Endothelial cell (in vitro differentiated cells): Measurements from ENCODE around the gene GIMAP8. TPM values are rescaled to one million over a fixed set of nuclear protein-coding genes. Genes with fewer than 3 reads are reported as not detected.
A peak's percentile ranks its signal among the peaks of the same experiment; 100 is the strongest.

Source experiments
- DNase-seq: peaks from one replicate; pipeline ENCODE4 v3.0.0; 2021; ENCODE audit warnings: low spot score
- H3K27ac Mint-ChIP-seq: one replicate; pipeline ENCODE4 v1.8.0; 2021; ENCODE audit warnings: mixed read lengths, inconsistent platforms; ENCODE audit not compliant: unreplicated experiment
- H3K27me3 Mint-ChIP-seq: one replicate; pipeline ENCODE4 v1.8.0; 2021; ENCODE audit warnings: mild to moderate bottlenecking, moderate library complexity, mixed read lengths, inconsistent platforms; ENCODE audit not compliant: unreplicated experiment
- H3K36me3 Mint-ChIP-seq: one replicate; pipeline ENCODE4 v1.8.0; 2021; ENCODE audit warnings: mild to moderate bottlenecking, low read depth, mixed read lengths, inconsistent platforms; ENCODE audit not compliant: unreplicated experiment
- H3K4me1 Mint-ChIP-seq: one replicate; pipeline ENCODE4 v1.8.0; 2021; ENCODE audit warnings: mild to moderate bottlenecking, mixed read lengths, inconsistent platforms; ENCODE audit not compliant: unreplicated experiment
- H3K4me3 Mint-ChIP-seq: one replicate; pipeline ENCODE4 v1.8.0; 2021; ENCODE audit warnings: mild to moderate bottlenecking, mixed read lengths, inconsistent platforms; ENCODE audit not compliant: unreplicated experiment
- H3K9me3 Mint-ChIP-seq: one replicate; pipeline ENCODE4 v1.8.0; 2021; ENCODE audit warnings: mixed read lengths, inconsistent platforms; ENCODE audit not compliant: unreplicated experiment
- CTCF ChIP-seq: fragments of 200-600 bp; sonication (generic); IDR thresholded peaks from one replicate; pipeline ENCODE4 v1.5.0; 2021; ENCODE audit warnings: antibody characterized with exemption; ENCODE audit not compliant: unreplicated experiment
- total RNA-seq: library from RNA; stranded (reverse); fragmentation: NEBNext Ultra II Directional; extraction: Animal tissue kit (Norgen Biotek cat#: 25700); gene quantifications from one replicate; pipeline ENCODE4 v1.2.1, GENCODE V29; 2021; ENCODE audit not compliant: unreplicated experiment

Gene GIMAP8
- total RNA-seq, 1 donor from 2014 or later: 143 TPM

- no peaks in the 10 kb centered on the region for H3K9me3 Mint-ChIP-seq
- H3K36me3 Mint-ChIP-seq: peaks cover 10% of the 10 kb centered on the region
- DNase-seq: no peak
- TF ChIP-seq CTCF: no peak
- H3K27me3 Mint-ChIP-seq: peaks cover 9% of the 10 kb centered on the region
- no peak overlapping the region for H3K4me3 Mint-ChIP-seq
- H3K27ac Mint-ChIP-seq: no peak overlapping the region
- peaks cover 23% of the 10 kb centered on the region for H3K4me1 Mint-ChIP-seq
Observed at GRCh38 chr7:150443793-150444540, 6.5 kb upstream of the GIMAP8 start.

- Mint-ChIP-seq H3K27ac (no peak overlapping the region), H3K4me3 (no peak overlapping the region), H3K27me3 (peaks cover 9% of the 10 kb centered on the region), H3K36me3 (peaks cover 10% of the 10 kb centered on the region), H3K4me1 (peaks cover 32% of the 10 kb centered on the region), H3K9me3 (no peaks in the 10 kb centered on the region)
- DNase-seq: no peak
- no peak for TF ChIP-seq CTCF
Observed at GRCh38 chr7:150444674-150445365, 5.6 kb upstream of the GIMAP8 start.

- peaks cover 14% of the 10 kb centered on the region for H3K36me3 Mint-ChIP-seq
- H3K27ac Mint-ChIP-seq: no peak overlapping the region
- no peak for DNase-seq
- peaks cover 46% of the 10 kb centered on the region for H3K4me1 Mint-ChIP-seq
- peaks cover 12% of the 10 kb centered on the region for H3K27me3 Mint-ChIP-seq
- H3K4me3 Mint-ChIP-seq: no peak overlapping the region
- no peak for TF ChIP-seq CTCF
- no peaks in the 10 kb centered on the region for H3K9me3 Mint-ChIP-seq
Observed at GRCh38 chr7:150446288-150446938, 4.0 kb upstream of the GIMAP8 start.

GRCh38 chr7:150447966-150448788, 2.3 kb upstream of the GIMAP8 start:
- H3K27ac Mint-ChIP-seq: peak overlapping the region; percentile 65
- H3K9me3 Mint-ChIP-seq: no peaks in the 10 kb centered on the region
- peaks cover 11% of the 10 kb centered on the region for H3K27me3 Mint-ChIP-seq
- TF ChIP-seq CTCF: no peak
- peaks cover 58% of the 10 kb centered on the region for H3K4me1 Mint-ChIP-seq
- H3K4me3 Mint-ChIP-seq: no peak overlapping the region
- DNase-seq: no peak
- peaks cover 24% of the 10 kb centered on the region for H3K36me3 Mint-ChIP-seq
